ENCODE data around the gene TRPV4. TPM values are rescaled to one million over a fixed set of nuclear protein-coding genes. Genes with fewer than 3 reads are reported as not detected.

TRPV4 gene
- polyA plus RNA-seq, 1 of the 3 experiments (the other 2 are of a cell fraction) = 5.2 TPM

- TF ChIP-seq IRF3 (IDR thresholded peaks at IDR 0.05; ENCODE audit: low read depth, low read length) = no peak
- no peak for TF ChIP-seq REST (IDR thresholded peaks at IDR 0.05; ENCODE audit: low read depth, low read length)
- TF ChIP-seq FOXJ3 (CRISPR knock-in tag; IDR thresholded peaks at IDR 0.05) = no peak
- no peak for TF ChIP-seq GABPA (IDR thresholded peaks at IDR 0.05; ENCODE audit: low read depth)
- TF ChIP-seq RCOR1 (IDR thresholded peaks at IDR 0.05; ENCODE audit: low read length) = no peak
- TF ChIP-seq NRF1 (IDR thresholded peaks at IDR 0.05; ENCODE audit: low read depth, low read length) = no peak
- TF ChIP-seq RXRA (IDR thresholded peaks at IDR 0.05; ENCODE audit: borderline replicate concordance, low read depth) = no peak
- no peak for TF ChIP-seq FOSL2 (IDR thresholded peaks at IDR 0.05; ENCODE audit: borderline replicate concordance, low read depth)
- TF ChIP-seq MXI1 (IDR thresholded peaks at IDR 0.05; ENCODE audit: low read depth, low read length) = no peak
- no peak for TF ChIP-seq MEF2A (IDR thresholded peaks at IDR 0.05; ENCODE audit: borderline replicate concordance, low read depth)
- Histone ChIP-seq H3F3A (replicated peaks; ENCODE audit: insufficient read depth) (no peaks in the 10 kb centered on the region), H3K4me1 (ENCODE audit: control insufficient read depth in 1 of 2, insufficient read depth in 2 of 2, low read depth in 1 of 2, low read length in 1 of 2) (peaks cover 0 to 95% of the 10 kb centered on the region in 2 experiments; a peak in 1 of 4 replicates), H3K79me2 (ENCODE audit: insufficient read depth) (no peaks in the 10 kb centered on the region), H2AFZ (ENCODE audit: low read depth) (no peak overlapping the region), H3K27me3 (ENCODE audit: insufficient read depth) (no peaks in the 10 kb centered on the region), H3K4me3 (ENCODE audit: low read depth in 2 of 2, low read length in 1 of 2) (no peak overlapping the region), H4K20me1 (ENCODE audit: insufficient read depth) (0 out of 2 replicates have a peak, but pooled peaks cover 5% of the 10 kb centered on the region), H3K9me2 (no peaks in the 10 kb centered on the region), H3K4me2 (no peak overlapping the region), H3K9ac (no peak overlapping the region), H3K9me3 (no peaks in the 10 kb centered on the region), H3K36me3 (replicated peaks in 1 of 2; ENCODE audit: control insufficient read depth in 1 of 2, insufficient read depth in 2 of 2, low read length in 1 of 2) (no peaks in the 10 kb centered on the region), H3K27ac (ENCODE audit: low read depth in 2 of 2, low read length in 1 of 2) (peak overlapping the region in 1 of 2 experiments; percentile 66; a peak in 2 of 4 replicates)
- 83% methylated on average over 6 of the region's 6 CpGs for WGBS (ENCODE audit: low lambda C conversion rate)
- DNase-seq = peak; percentile 6
- ChIA-PET POLR2A (interaction anchor here (1.6 kb wide), 1 partner anchor 19 kb away, joined by 5 read pairs; no protein-coding TSS in a partner anchor), CTCF (interaction anchor here (0.9 to 3.3 kb wide), 16 partner anchors 13 to 215 kb away, joined by 3 to 16 read pairs (median 5); partner anchors contain the start of gene FAM222A)
These were observed 94.1 kb downstream of the TRPV4 start for GRCh38 chr12:109738878-109739665.
